ENCODE results near the gene LAMP1. TPM values are rescaled to one million over a fixed set of nuclear protein-coding genes. Genes with fewer than 3 reads are reported as not detected.
A peak's percentile ranks its signal among the peaks of the same experiment; 100 is the strongest.

The LAMP1 gene
- total and polyA plus RNA-seq, 2 of the 4 experiments (the other 2 are of a cell fraction) = 60.6 to 229 TPM

DNA sequence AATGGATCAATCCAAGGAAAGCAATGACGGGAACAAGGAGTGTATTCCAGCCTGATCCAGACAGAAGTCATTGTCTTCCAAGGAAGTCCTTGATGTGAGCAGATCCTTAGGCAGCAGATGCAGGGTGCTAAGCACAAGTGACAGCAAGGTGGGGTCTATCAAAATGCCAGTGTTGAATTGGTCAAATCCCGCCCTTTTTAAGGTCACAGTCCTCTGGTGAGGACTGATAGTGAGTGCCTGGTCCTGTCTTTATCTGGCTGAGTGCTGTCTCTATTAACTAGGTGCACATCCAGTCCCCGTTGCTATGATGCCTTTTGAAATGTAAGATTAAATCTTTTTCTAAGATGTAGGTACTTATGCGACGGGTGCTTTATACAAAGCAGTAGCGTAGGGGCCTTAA, 1.3 kb upstream of the LAMP1 start:
- no peak overlapping the region for H2BK120ac ChIP-seq (ENCODE audit: low read depth, low read length)
- peaks cover 7% of the 10 kb centered on the region; the same call in 1 of the 2 replicates for H3K9me1 ChIP-seq (ENCODE audit: insufficient read depth, low read length)
- no peak overlapping the region for H4K91ac ChIP-seq (ENCODE audit: insufficient read depth, low read depth, low read length)
- WGBS, 2 experiments (ENCODE audit: extremely low coverage in 2 of 2, insufficient read length in 1 of 2) = 100% methylated on average over 2 of the region's 6 CpGs; no CpG with 5 or more reads in 1 of the 2 experiments
- H2BK5ac ChIP-seq (ENCODE audit: low read depth, low read length, poor library complexity, severe bottlenecking) = no peak overlapping the region
- intact Hi-C loops (cut with micrococcal nuclease) = no loop called here
- peak overlapping the region; percentile 23 for H2AFZ ChIP-seq (replicated peaks; ENCODE audit: low read length, poor library complexity)
- peaks cover 4% of the 10 kb centered on the region; the same call in 1 of the 2 replicates for H3K4me1 ChIP-seq (ENCODE audit: control insufficient read depth, insufficient read depth, low read length)
- ATAC-seq (ENCODE audit: low read depth) (no peak), DNase-seq (no peak)
- H3K56ac ChIP-seq (ENCODE audit: extremely low read depth, insufficient read depth, low read length) = no peak overlapping the region
- H4K8ac ChIP-seq (ENCODE audit: low read depth in 2 of 2, low read length in 2 of 2) = peak overlapping the region; percentile 100
- H3K23ac ChIP-seq (ENCODE audit: low read depth, low read length) = no peak overlapping the region
- H3K27ac ChIP-seq (ENCODE audit: insufficient read depth, low read length) = no peak overlapping the region
- H3K4ac ChIP-seq (ENCODE audit: low read depth, low read length) = no peak overlapping the region
- in situ Hi-C loops (cut with MboI; ENCODE audit: low sequenced_read_pairs) = no loop called here
- H2BK20ac ChIP-seq (ENCODE audit: low read depth, low read length) = no peak overlapping the region
- no peak overlapping the region for H3K4me2 ChIP-seq (ENCODE audit: low read depth, low read length)
- no peaks in the 10 kb centered on the region for H3K9me3 ChIP-seq (ENCODE audit: control insufficient read depth, insufficient read depth, low read length)
- no peak overlapping the region for H2BK15ac ChIP-seq (ENCODE audit: low read depth, low read length)
- H3K27me3 ChIP-seq (ENCODE audit: control insufficient read depth, insufficient read depth, low read length) = no peaks in the 10 kb centered on the region
- no peak overlapping the region for H3K4me3 ChIP-seq (ENCODE audit: insufficient read depth, low read depth, low read length)
- ChIA-PET CTCF (no interaction called here), POLR2A (ENCODE audit: unreplicated experiment) (no interaction called here)
- H4K5ac ChIP-seq (ENCODE audit: low read depth, low read length) = peak overlapping the region; percentile 9; the same call in 1 of the 2 replicates
- no peak overlapping the region for H3K18ac ChIP-seq (ENCODE audit: low read depth, low read length)
- TF ChIP-seq MAFK (IDR thresholded peaks at IDR 0.05; ENCODE audit: low read depth, low read length) (no peak), NFE2L2 (IDR thresholded peaks at IDR 0.05; ENCODE audit: low read depth, low read length) (no peak), FOS (IDR thresholded peaks at IDR 0.05; ENCODE audit: low read depth, low read length) (no peak), RAD21 (IDR thresholded peaks at IDR 0.05; ENCODE audit: low read length) (no peak), SMC3 (IDR thresholded peaks at IDR 0.05; ENCODE audit: low read depth, low read length) (no peak), MXI1 (IDR thresholded peaks at IDR 0.05; ENCODE audit: borderline replicate concordance, low read depth, low read length) (no peak), POLR2A (IDR thresholded peaks at IDR 0.05; ENCODE audit: low read depth, low read length) (no peak), RCOR1 (IDR thresholded peaks at IDR 0.05; ENCODE audit: insufficient replicate concordance, low read length) (no peak)
- TF ChIP-seq, protein P1, sequence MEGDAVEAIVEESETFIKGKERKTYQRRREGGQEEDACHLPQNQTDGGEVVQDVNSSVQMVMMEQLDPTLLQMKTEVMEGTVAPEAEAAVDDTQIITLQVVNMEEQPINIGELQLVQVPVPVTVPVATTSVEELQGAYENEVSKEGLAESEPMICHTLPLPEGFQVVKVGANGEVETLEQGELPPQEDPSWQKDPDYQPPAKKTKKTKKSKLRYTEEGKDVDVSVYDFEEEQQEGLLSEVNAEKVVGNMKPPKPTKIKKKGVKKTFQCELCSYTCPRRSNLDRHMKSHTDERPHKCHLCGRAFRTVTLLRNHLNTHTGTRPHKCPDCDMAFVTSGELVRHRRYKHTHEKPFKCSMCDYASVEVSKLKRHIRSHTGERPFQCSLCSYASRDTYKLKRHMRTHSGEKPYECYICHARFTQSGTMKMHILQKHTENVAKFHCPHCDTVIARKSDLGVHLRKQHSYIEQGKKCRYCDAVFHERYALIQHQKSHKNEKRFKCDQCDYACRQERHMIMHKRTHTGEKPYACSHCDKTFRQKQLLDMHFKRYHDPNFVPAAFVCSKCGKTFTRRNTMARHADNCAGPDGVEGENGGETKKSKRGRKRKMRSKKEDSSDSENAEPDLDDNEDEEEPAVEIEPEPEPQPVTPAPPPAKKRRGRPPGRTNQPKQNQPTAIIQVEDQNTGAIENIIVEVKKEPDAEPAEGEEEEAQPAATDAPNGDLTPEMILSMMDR (conservative IDR thresholded peaks at IDR 0.05; ENCODE audit: low read depth, low read length) = no peak
- TF ChIP-seq, protein P2, sequence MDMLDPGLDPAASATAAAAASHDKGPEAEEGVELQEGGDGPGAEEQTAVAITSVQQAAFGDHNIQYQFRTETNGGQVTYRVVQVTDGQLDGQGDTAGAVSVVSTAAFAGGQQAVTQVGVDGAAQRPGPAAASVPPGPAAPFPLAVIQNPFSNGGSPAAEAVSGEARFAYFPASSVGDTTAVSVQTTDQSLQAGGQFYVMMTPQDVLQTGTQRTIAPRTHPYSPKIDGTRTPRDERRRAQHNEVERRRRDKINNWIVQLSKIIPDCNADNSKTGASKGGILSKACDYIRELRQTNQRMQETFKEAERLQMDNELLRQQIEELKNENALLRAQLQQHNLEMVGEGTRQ (IDR thresholded peaks at IDR 0.05; ENCODE audit: low read depth, low read length) = no peak
- H4K20me1 ChIP-seq (ENCODE audit: insufficient read depth, low read length) = peaks cover 26% of the 10 kb centered on the region
- no peak overlapping the region for H2AK5ac ChIP-seq (ENCODE audit: low read depth, low read length)
- no peaks in the 10 kb centered on the region for H3K36me3 ChIP-seq (ENCODE audit: control insufficient read depth, insufficient read depth, low read length)
- peak overlapping the region; percentile 23 for H2AK9ac ChIP-seq (replicated peaks; ENCODE audit: low read depth, low read length, poor library complexity)
- H3K79me1 ChIP-seq (ENCODE audit: low read depth in 1 of 2, low read length in 2 of 2) = peaks cover 4 to 34% of the 10 kb centered on the region in 2 experiments; a peak in 3 of 4 replicates
- no peak overlapping the region for H3K14ac ChIP-seq (replicated peaks; ENCODE audit: low read depth, low read length)
- dilution Hi-C loops (cut with HindIII; ENCODE audit: low sequenced_read_pairs, unreplicated experiment) = no loop called here
- BruUV-seq (replicated peaks) = no TSS peak
- H3K9ac ChIP-seq (ENCODE audit: low read depth, low read length) = no peak overlapping the region
